Measurements from ENCODE around the gene KCNQ1. TPM values are rescaled to one million over a fixed set of nuclear protein-coding genes. Genes with fewer than 3 reads are reported as not detected.

KCNQ1 gene
- total RNA-seq, 1 experiment from 2014 or later, result 1.0 TPM

- no peak overlapping the region for H3K4me3 ChIP-seq (ENCODE audit: low read depth, low read length)
- DNase-seq, result peak in 1 of 2 experiments; percentile 30
- no peak for TF ChIP-seq CTCF (IDR thresholded peaks at IDR 0.05; ENCODE audit: insufficient read depth in 1 of 2, low read depth in 1 of 2, low read length in 1 of 2, severe bottlenecking in 1 of 2, unreplicated experiment in 1 of 2)
- no TSS peak for BruUV-seq (replicated peaks)
- H3K4me1 Mint-ChIP-seq (ENCODE audit: low read depth, unreplicated experiment), result peaks cover 6% of the 10 kb centered on the region
- H3K4me1 ChIP-seq, result peaks cover 10% of the 10 kb centered on the region; the same call in 1 of the 2 replicates
- no peaks in the 10 kb centered on the region for H3K9me3 Mint-ChIP-seq (ENCODE audit: unreplicated experiment)
- CTCF ChIA-PET, result no interaction called here
- H3K36me3 ChIP-seq (ENCODE audit: control insufficient read depth, insufficient read depth, low read length), result no peaks in the 10 kb centered on the region
- H3K27me3 Mint-ChIP-seq (ENCODE audit: insufficient read depth, unreplicated experiment), result no peaks in the 10 kb centered on the region
- H3K27ac Mint-ChIP-seq (ENCODE audit: unreplicated experiment), result no peak overlapping the region
- intact Hi-C loops (cut with micrococcal nuclease; ENCODE audit: unreplicated experiment), result no loop called here
- H3K9me3 ChIP-seq, result no peaks in the 10 kb centered on the region
- no peak overlapping the region for H3K4me3 Mint-ChIP-seq (ENCODE audit: unreplicated experiment)
- no peaks in the 10 kb centered on the region for H3K27me3 ChIP-seq (replicated peaks; ENCODE audit: control insufficient read depth, insufficient read depth, low read length)
- POLR2A ChIA-PET, result no interaction called here
- no peaks in the 10 kb centered on the region for H3K36me3 Mint-ChIP-seq (ENCODE audit: insufficient read depth, unreplicated experiment)
These were observed 135.8 kb downstream of the KCNQ1 start for GRCh38 chr11:2580571-2581001.

GRCh38 chr11:2581151-2581930 lies 136.5 kb downstream of the KCNQ1 start:
- Histone ChIP-seq H3K27me3 (replicated peaks; ENCODE audit: control insufficient read depth, insufficient read depth, low read length) (no peaks in the 10 kb centered on the region), H3K9me3 (no peaks in the 10 kb centered on the region), H3K36me3 (ENCODE audit: control insufficient read depth, insufficient read depth, low read length) (no peaks in the 10 kb centered on the region), H3K4me1 (peaks cover 10% of the 10 kb centered on the region; the same call in 1 of the 2 replicates), H3K4me3 (ENCODE audit: low read depth, low read length) (no peak overlapping the region)
- Mint-ChIP-seq H3K36me3 (ENCODE audit: insufficient read depth, unreplicated experiment) (no peaks in the 10 kb centered on the region), H3K27me3 (ENCODE audit: insufficient read depth, unreplicated experiment) (no peaks in the 10 kb centered on the region), H3K27ac (ENCODE audit: unreplicated experiment) (no peak overlapping the region), H3K9me3 (ENCODE audit: unreplicated experiment) (no peaks in the 10 kb centered on the region), H3K4me3 (ENCODE audit: unreplicated experiment) (no peak overlapping the region), H3K4me1 (ENCODE audit: low read depth, unreplicated experiment) (peaks cover 6% of the 10 kb centered on the region)
- BruUV-seq (replicated peaks), result no TSS peak
- intact Hi-C loops (cut with micrococcal nuclease; ENCODE audit: unreplicated experiment), result no loop called here
- no peak for TF ChIP-seq CTCF (IDR thresholded peaks at IDR 0.05; ENCODE audit: insufficient read depth in 1 of 2, low read depth in 1 of 2, low read length in 1 of 2, severe bottlenecking in 1 of 2, unreplicated experiment in 1 of 2)
- ChIA-PET CTCF (no interaction called here), POLR2A (no interaction called here)
- peak in 1 of 2 experiments; percentile 31 for DNase-seq

- peaks cover 10% of the 10 kb centered on the region; the same call in 1 of the 2 replicates for H3K4me1 ChIP-seq
- H3K9me3 ChIP-seq, result no peaks in the 10 kb centered on the region
- no peak overlapping the region for H3K4me3 Mint-ChIP-seq (ENCODE audit: unreplicated experiment)
- POLR2A ChIA-PET, result no interaction called here
- H3K27ac Mint-ChIP-seq (ENCODE audit: unreplicated experiment), result no peak overlapping the region
- BruUV-seq (replicated peaks), result no TSS peak
- H3K36me3 ChIP-seq (ENCODE audit: control insufficient read depth, insufficient read depth, low read length), result no peaks in the 10 kb centered on the region
- H3K4me3 ChIP-seq (ENCODE audit: low read depth, low read length), result no peak overlapping the region
- peak in 1 of 2 experiments; percentile 32 for DNase-seq
- no peaks in the 10 kb centered on the region for H3K27me3 Mint-ChIP-seq (ENCODE audit: insufficient read depth, unreplicated experiment)
- no peaks in the 10 kb centered on the region for H3K36me3 Mint-ChIP-seq (ENCODE audit: insufficient read depth, unreplicated experiment)
- CTCF ChIA-PET, result interaction anchor here (1.3 kb wide), 1 partner anchor 51 kb away, joined by 3 read pairs; no protein-coding TSS in a partner anchor
- peaks cover 6% of the 10 kb centered on the region for H3K4me1 Mint-ChIP-seq (ENCODE audit: low read depth, unreplicated experiment)
- TF ChIP-seq CTCF (IDR thresholded peaks at IDR 0.05; ENCODE audit: insufficient read depth in 1 of 2, low read depth in 1 of 2, low read length in 1 of 2, severe bottlenecking in 1 of 2, unreplicated experiment in 1 of 2), result no peak
- no peaks in the 10 kb centered on the region for H3K9me3 Mint-ChIP-seq (ENCODE audit: unreplicated experiment)
- intact Hi-C loops (cut with micrococcal nuclease; ENCODE audit: unreplicated experiment), result no loop called here
- no peaks in the 10 kb centered on the region for H3K27me3 ChIP-seq (replicated peaks; ENCODE audit: control insufficient read depth, insufficient read depth, low read length)
These were observed 137.1 kb downstream of the KCNQ1 start for GRCh38 chr11:2581931-2582350.

Data from Caco-2 (cell line).